ENCODE measurements around the gene C16orf78.

DNA sequence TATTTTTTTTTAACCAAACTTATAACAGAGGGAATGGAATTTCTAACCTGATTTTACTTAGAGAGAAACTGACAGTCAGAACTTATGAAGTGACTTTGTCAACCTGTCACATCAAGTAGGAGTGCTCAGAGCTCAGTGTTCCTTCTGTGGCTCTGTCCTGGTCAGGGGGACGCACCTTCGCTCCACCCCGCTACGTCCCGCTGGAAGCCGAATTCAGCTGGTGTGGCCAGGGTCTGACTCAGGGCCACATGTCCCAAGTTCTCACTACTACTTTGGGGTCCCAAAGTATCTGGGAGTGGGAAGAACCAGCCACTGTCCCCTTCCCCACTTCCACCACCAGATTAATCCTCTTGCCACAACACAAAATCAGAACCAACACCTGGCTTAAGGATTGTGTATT, 51.4 kb downstream of the C16orf78 start:
- TF ChIP-seq EZH2 (IDR thresholded peaks at IDR 0.05; ENCODE audit: borderline replicate concordance, insufficient read depth, low read length, poor library complexity, severe bottlenecking) = no peak
- TF ChIP-seq, protein P1, sequence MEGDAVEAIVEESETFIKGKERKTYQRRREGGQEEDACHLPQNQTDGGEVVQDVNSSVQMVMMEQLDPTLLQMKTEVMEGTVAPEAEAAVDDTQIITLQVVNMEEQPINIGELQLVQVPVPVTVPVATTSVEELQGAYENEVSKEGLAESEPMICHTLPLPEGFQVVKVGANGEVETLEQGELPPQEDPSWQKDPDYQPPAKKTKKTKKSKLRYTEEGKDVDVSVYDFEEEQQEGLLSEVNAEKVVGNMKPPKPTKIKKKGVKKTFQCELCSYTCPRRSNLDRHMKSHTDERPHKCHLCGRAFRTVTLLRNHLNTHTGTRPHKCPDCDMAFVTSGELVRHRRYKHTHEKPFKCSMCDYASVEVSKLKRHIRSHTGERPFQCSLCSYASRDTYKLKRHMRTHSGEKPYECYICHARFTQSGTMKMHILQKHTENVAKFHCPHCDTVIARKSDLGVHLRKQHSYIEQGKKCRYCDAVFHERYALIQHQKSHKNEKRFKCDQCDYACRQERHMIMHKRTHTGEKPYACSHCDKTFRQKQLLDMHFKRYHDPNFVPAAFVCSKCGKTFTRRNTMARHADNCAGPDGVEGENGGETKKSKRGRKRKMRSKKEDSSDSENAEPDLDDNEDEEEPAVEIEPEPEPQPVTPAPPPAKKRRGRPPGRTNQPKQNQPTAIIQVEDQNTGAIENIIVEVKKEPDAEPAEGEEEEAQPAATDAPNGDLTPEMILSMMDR (IDR thresholded peaks at IDR 0.05; ENCODE audit: poor library complexity, severe bottlenecking) = no peak
- TF ChIP-seq POLR2AphosphoS5 (IDR thresholded peaks at IDR 0.05) = no peak
- no peak for TF ChIP-seq RAD21 (conservative IDR thresholded peaks at IDR 0.05)

Data from neural cell (in vitro differentiated cells).